Measurements from ENCODE around the gene CMPK1. TPM values are rescaled to one million over a fixed set of nuclear protein-coding genes. Genes with fewer than 3 reads are reported as not detected.

Gene CMPK1
- polyA plus RNA-seq, 1 donor (not counting 4 experiments of a cell fraction or from before 2014, with no cell fraction given): 63.8 TPM

- Histone ChIP-seq H3K9me1 (ENCODE audit: control insufficient read depth, extremely low read depth, insufficient read depth, low read length) (no peaks in the 10 kb centered on the region), H3K9ac (ENCODE audit: control insufficient read depth, extremely low read depth, insufficient read depth, low read length) (no peak overlapping the region), H3K4me1 (ENCODE audit: control insufficient read depth, extremely low read depth, insufficient read depth, low read length) (no peaks in the 10 kb centered on the region), H2AFZ (ENCODE audit: control insufficient read depth, low read length) (no peak overlapping the region), H4K20me1 (ENCODE audit: control insufficient read depth, extremely low read depth, insufficient read depth, low read length) (no peaks in the 10 kb centered on the region), H3K79me2 (ENCODE audit: control insufficient read depth, insufficient read depth, low read length) (no peaks in the 10 kb centered on the region), H3K4me3 (ENCODE audit: control insufficient read depth in 2 of 3, extremely low read depth in 1 of 3, insufficient read depth in 2 of 3, low read depth in 1 of 3, low read length in 3 of 3) (no peak overlapping the region), H3K36me3 (ENCODE audit: control insufficient read depth in 2 of 2, extremely low read depth in 1 of 2, insufficient read depth in 2 of 2, low read length in 2 of 2) (peaks cover 0 to 6% of the 10 kb centered on the region in 2 experiments), H3K4me2 (ENCODE audit: control insufficient read depth, extremely low read depth, insufficient read depth, low read depth, low read length) (no peak overlapping the region), H3K27ac (ENCODE audit: control insufficient read depth, insufficient read depth, low read length) (no peak overlapping the region), H3K27me3 (ENCODE audit: control insufficient read depth, extremely low read depth, insufficient read depth, low read length) (no peaks in the 10 kb centered on the region), H3K9me3 (ENCODE audit: control insufficient read depth, low read depth, low read length) (no peaks in the 10 kb centered on the region)
- dilution Hi-C loops (cut with MboI; ENCODE audit: extremely low pct_ligation_motif_present, low sequenced_read_pairs): no loop called here
- FAIRE-seq: no peak
- no peak for TF ChIP-seq EZH2 (IDR thresholded peaks at IDR 0.05; ENCODE audit: low read length)
- TF ChIP-seq CTCF (optimal IDR thresholded peaks at IDR 0.05 in 1 of 3, IDR thresholded peaks at IDR 0.05 in 1 of 3, conservative IDR thresholded peaks at IDR 0.05 in 1 of 3; ENCODE audit: extremely low read depth in 1 of 3, insufficient read depth in 2 of 3, low read length in 3 of 3): no peak
- no peak for DNase-seq (ENCODE audit: low read depth, low spot score)
Measured at GRCh38 chr1:47380699-47381098, 47.1 kb downstream of the CMPK1 start.

GRCh38 chr1:47382399-47382983 lies 48.9 kb downstream of the CMPK1 start:
- dilution Hi-C loops (cut with MboI; ENCODE audit: extremely low pct_ligation_motif_present, low sequenced_read_pairs): no loop called here
- H3K9ac ChIP-seq (ENCODE audit: control insufficient read depth, extremely low read depth, insufficient read depth, low read length): no peak overlapping the region
- no peaks in the 10 kb centered on the region for H3K9me1 ChIP-seq (ENCODE audit: control insufficient read depth, extremely low read depth, insufficient read depth, low read length)
- H3K9me3 ChIP-seq (ENCODE audit: control insufficient read depth, low read depth, low read length): no peaks in the 10 kb centered on the region
- no peak for TF ChIP-seq CTCF (optimal IDR thresholded peaks at IDR 0.05 in 1 of 3, IDR thresholded peaks at IDR 0.05 in 1 of 3, conservative IDR thresholded peaks at IDR 0.05 in 1 of 3; ENCODE audit: extremely low read depth in 1 of 3, insufficient read depth in 2 of 3, low read length in 3 of 3)
- TF ChIP-seq EZH2 (IDR thresholded peaks at IDR 0.05; ENCODE audit: low read length): no peak
- H2AFZ ChIP-seq (ENCODE audit: control insufficient read depth, low read length): no peak overlapping the region
- H3K79me2 ChIP-seq (ENCODE audit: control insufficient read depth, insufficient read depth, low read length): no peaks in the 10 kb centered on the region
- no peaks in the 10 kb centered on the region for H4K20me1 ChIP-seq (ENCODE audit: control insufficient read depth, extremely low read depth, insufficient read depth, low read length)
- no peak overlapping the region for H3K27ac ChIP-seq (ENCODE audit: control insufficient read depth, insufficient read depth, low read length)
- H3K4me1 ChIP-seq (ENCODE audit: control insufficient read depth, extremely low read depth, insufficient read depth, low read length): no peaks in the 10 kb centered on the region
- FAIRE-seq (no peak), DNase-seq (ENCODE audit: low read depth, low spot score) (no peak)
- no peaks in the 10 kb centered on the region for H3K27me3 ChIP-seq (ENCODE audit: control insufficient read depth, extremely low read depth, insufficient read depth, low read length)
- no peak overlapping the region for H3K4me2 ChIP-seq (ENCODE audit: control insufficient read depth, extremely low read depth, insufficient read depth, low read depth, low read length)
- H3K4me3 ChIP-seq (ENCODE audit: control insufficient read depth in 2 of 3, extremely low read depth in 1 of 3, insufficient read depth in 2 of 3, low read depth in 1 of 3, low read length in 3 of 3): no peak overlapping the region
- H3K36me3 ChIP-seq (ENCODE audit: control insufficient read depth in 2 of 2, extremely low read depth in 1 of 2, insufficient read depth in 2 of 2, low read length in 2 of 2): peaks cover 0 to 6% of the 10 kb centered on the region in 2 experiments
